ENCODE data around the gene SERPINA1.

DNA sequence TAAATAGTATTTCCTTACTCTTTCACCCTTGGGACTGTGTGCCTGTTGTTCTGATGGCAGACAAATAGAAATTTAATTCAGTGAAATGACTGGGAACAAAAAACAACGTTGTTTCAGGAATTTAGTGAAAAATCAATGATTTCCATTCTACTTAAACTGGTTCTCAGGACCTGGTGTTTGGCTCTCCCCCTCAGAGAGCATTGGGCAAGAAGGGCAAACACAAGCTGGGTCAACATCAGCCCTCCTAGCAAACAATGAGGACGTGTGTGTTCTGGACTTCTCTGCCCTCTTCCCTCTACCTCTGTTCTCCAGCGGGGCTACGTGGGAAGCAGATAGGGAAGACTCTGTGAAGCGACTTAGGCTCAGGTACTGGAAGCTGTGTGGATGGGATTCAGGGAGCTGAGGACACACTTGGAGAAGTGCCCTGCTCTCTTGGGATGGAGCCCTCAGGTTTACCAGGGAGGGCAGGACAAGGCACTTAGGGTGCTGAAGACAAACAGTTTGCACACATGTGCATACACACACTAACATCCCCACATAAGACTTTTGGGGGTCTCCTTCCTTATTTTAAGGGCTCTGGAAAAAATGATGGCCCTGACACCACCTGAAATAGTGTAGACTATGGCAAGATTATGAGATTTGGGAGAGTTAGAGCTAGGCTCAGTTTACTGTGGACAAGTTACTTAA lies 7.6 kb upstream of the SERPINA1 start:
- TF ChIP-seq, protein P1, sequence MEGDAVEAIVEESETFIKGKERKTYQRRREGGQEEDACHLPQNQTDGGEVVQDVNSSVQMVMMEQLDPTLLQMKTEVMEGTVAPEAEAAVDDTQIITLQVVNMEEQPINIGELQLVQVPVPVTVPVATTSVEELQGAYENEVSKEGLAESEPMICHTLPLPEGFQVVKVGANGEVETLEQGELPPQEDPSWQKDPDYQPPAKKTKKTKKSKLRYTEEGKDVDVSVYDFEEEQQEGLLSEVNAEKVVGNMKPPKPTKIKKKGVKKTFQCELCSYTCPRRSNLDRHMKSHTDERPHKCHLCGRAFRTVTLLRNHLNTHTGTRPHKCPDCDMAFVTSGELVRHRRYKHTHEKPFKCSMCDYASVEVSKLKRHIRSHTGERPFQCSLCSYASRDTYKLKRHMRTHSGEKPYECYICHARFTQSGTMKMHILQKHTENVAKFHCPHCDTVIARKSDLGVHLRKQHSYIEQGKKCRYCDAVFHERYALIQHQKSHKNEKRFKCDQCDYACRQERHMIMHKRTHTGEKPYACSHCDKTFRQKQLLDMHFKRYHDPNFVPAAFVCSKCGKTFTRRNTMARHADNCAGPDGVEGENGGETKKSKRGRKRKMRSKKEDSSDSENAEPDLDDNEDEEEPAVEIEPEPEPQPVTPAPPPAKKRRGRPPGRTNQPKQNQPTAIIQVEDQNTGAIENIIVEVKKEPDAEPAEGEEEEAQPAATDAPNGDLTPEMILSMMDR (IDR thresholded peaks at IDR 0.05): no peak
- no peak for TF ChIP-seq POLR2A (IDR thresholded peaks at IDR 0.05)

Data from Peyer's patch (tissue), 4 donors.